Muscle of arm (tissue), 12 donors: ENCODE data around the gene ZBTB3. TPM values are rescaled to one million over a fixed set of nuclear protein-coding genes. Genes with fewer than 3 reads are reported as not detected.
"Not testable (repeated sequence)": the region's sequence is repeated elsewhere in the genome, so short reads cannot be mapped to it uniquely, and the experiment has no call there.

Source experiments
- DNase-seq: peaks from one replicate; pipeline ENCODE4 v3.0.0-alpha.2; 2013
- polyA plus RNA-seq, 12 donors: library from polyadenylated mRNA; unstranded; fragments of 120-200 nt; gene quantifications; one replicate each; pipeline ENCODE4 v1.2.1, GENCODE V29; 2013; ENCODE audit not compliant: insufficient read length in 12 of 12

The ZBTB3 gene
- polyA plus RNA-seq, 12 donors = 3.1 to 5.1 (median 4.2) TPM; not detected in 2

DNA sequence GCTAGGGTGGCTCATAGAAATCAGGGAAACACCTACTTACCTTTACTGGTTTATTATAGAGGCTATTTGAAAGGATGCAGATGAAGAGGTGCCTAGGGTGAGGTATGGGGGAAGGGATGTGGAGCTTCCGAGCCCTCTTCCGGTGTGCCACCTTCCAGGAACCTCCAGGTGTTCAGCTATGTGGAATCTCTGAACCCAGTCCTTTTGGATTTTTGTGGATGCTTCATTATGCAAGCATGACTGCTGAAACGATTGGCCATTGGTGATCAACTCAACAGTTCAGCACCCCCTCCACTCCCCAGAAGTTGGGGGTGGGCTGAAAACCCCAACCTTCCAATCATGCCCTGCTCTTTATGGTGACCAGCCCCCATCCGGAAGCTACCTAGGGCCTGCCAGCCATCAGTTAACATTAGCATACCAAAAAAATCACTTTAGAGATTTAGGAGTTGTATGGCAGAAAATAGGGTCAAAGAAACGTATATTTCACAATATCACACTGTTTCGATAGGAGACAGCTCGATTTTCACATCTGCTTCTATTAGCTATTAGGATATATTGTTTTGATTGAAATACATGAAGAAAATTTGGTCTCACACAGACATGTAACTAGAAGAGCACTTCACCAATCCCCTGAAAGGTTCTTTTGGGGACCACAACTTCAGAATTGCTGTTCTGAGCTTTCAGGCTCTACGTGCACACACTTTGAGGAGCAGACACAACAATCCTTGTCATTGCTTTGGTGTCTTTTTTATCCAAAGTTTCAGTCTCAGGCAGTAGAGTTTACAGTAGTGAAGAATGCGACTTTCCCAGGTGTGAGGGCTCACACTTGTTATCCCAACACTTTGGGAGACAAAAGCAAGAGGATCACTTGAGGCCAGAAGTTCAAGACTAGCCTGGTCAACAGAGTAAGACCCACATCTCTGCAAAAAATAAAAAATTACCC lies 4.2 kb upstream of the ZBTB3 start:
- DNase-seq = no peak

DNA sequence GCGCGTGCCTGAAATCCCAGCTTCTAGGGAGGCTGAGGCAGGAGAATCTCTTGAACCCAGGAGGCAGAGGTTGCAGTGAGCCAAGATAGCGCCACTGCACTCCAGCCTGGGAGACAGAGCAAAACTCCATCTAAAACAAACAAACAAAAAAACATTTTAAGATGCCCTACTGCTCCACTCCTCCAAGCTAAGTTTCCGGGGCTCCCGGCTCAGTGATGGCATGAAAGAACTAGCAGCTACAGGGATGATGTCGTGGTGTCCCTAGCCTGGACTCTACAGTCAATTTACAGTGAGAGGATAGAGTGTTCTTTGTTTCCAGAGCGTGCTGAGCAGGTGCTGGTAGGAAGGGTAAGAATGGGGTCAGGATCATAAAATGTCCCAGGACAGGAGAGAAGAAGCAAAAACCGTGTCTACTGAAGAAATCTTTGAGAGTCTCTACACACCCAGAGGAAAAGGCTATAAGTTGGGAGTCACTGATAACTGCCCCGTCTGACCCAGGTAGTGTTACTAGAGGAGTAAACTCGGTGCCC lies 1.2 kb upstream of the ZBTB3 start:
- DNase-seq = no peak

- DNase-seq = no peak
These were observed 795 bp downstream of the ZBTB3 start for GRCh38 chr11:62752994-62753735.

DNA sequence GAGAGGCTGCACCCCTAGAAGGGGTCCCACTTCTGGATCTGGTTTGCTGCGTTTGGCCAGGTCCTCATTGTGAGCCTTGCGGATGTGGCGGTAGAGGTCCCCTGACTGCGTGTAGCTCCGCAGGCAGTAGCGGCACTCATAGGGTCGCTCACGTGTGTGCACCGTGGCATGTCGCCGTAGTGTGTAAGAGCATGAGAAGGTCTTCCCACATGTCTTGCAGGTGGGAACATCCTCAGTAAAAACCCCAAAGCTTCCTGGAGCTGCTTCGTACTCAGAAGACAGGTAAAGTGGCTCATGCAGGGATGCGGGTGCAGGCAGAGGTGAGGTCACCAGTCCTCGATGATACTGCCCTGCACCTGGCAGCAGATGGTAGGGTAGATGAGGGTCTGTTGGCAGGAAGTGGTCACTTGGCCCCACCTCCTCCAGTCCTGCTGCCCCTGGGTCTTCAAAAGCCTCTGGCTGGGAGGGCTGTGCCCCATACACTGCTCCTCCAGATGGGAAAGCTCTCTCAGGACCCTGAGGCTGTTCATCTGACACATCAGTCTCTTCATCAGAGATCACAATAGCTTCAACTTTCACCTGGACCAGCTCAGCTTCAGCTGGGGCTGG lies 1.7 kb downstream of the ZBTB3 start:
- no peak for DNase-seq

GRCh38 chr11:62749931-62750330 lies 4.0 kb downstream of the ZBTB3 start:
- not testable (repeated sequence) for DNase-seq

DNA sequence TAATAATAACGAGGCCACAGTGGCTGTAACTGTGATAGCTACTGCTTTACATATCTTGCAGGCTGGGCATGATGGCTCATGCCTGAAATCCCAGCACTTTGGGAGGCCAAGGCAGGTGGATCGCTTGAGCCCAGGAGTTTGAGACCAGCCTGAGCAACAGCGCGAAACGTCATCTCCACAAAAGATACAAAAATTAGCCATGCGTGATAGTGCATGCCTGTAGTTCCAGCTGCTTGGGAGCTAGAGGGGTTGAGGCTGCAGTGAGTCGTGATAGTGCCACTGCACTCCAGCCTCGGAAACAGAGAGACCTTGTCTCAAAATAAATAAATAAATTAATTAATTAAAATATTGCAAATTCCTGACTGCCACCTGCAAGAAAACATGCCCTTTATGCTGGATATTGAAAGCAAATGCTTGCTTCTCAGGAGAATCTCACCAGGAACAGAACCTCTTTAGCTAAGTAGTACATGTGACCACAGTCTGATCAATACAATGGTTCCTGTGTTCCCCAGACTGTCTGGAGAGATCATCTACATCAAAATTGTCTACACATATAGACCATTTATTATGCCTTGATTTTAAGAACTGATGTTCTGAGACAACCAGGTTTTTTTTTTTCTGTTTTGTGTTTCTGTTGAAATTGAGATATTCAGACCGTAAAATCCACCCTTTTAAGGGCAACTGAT lies 6.3 kb downstream of the ZBTB3 start:
- no peak for DNase-seq

DNA sequence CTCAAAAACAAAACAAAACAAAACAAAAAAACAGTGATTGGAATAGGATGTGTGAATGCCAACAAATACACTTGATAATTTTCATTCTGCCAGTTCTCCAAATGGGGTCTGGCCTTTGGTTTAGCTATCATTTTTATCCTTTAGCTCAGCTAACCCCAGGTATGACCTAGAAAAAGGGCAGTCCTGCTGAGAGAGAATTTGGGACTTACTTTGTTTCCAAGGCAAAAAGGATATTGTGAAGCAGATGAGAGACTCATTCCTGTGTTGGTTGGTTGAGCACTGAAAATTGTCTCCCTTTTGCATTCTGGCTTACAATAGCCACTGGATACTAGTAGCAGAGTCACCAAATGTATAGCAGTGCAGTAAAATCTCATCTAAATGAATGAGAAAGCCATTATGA lies 16.8 kb downstream of the ZBTB3 start:
- no peak for DNase-seq

- no peak for DNase-seq
These were observed 21.1 kb downstream of the ZBTB3 start for GRCh38 chr11:62732830-62733229.

GRCh38 chr11:62730076-62730475 lies 23.9 kb downstream of the ZBTB3 start:
- DNase-seq = not testable (repeated sequence)

- DNase-seq = peak; percentile 91
These were observed 25.6 kb downstream of the ZBTB3 start, which contains the start of gene TTC9C for GRCh38 chr11:62728171-62728988. Gene TTC9C, plus strand, starts transcription at chr11:62728486. Its CDS starts 363 bp downstream, at chr11:62728849.

GRCh38 chr11:62727872-62728170 lies 26.1 kb downstream of the ZBTB3 start:
- DNase-seq = peak; percentile 97

- DNase-seq = peak; percentile 100
These were observed 26.6 kb downstream of the ZBTB3 start, which contains the start of gene HNRNPUL2 for GRCh38 chr11:62727165-62727871. Gene HNRNPUL2, minus strand, starts transcription at chr11:62727457. Its CDS starts 301 bp downstream, at chr11:62727156.

DNA sequence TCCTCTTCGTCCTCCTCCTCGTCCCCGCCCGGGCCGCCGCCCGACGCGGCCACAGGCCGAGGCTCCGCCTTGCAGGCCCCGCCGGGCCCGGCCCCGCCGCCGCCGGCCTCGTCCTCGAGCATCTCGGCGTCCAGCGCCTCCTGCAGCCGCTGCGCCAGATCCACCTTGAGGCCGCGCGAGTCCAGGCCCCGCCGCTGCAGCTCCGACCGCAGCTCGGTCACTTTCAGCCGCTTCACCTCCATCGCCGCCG lies 27.1 kb downstream of the ZBTB3 start:
- DNase-seq = no peak

DNA sequence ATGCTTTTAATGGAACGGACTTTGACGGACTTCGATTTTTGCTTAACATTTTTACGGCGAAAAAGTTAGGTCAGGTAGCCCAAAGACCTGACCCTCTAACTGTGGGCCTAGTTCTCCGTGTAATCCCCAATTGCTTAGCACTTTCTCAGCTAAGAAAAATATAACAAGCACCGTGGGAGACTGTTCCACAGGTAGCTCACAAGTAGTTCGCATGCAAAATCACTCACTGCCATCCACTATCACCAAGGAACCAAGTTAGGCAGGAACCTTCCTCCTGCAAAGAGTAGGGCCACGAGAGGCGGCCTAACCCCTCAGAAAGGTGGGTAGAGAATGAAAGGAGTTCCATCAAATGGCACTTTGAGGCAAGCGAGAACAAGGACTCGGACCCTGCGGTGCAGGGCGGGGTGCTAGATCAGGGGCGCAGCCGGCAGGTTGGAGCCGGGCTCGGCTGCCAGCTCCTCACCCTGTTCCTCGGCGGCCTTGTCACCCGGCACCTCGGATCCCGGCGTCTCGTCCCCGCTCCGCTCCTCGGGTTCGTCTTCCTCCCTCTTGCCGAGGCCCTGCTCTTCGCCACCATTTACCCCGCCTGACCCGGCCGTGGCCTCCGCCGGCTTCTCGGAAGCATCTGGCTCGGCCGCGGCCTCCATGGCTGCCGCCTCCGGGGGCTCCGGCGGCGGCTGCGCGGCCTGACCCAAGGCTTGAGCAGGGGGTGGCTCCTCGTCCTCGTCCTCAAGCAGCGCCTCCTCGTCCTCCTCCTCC lies 27.6 kb downstream of the ZBTB3 start:
- no peak for DNase-seq

DNA sequence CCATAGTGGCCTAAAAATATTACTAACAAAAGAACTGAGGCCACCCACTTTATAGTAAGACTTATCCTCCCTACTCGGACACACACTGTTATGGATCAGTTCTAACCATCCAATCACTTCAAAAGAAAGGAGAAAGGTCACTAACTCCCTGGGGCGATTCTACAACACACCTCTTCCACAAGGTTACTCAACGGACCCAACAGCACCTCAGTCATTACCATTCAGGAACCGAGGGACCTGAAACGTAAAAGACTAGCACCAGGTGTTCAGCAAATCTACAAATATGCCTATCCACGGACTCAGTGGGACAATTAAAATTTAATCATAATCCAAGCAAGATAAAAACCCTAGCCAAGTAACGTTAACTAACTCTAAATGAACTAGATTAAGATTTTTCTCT lies 28.3 kb downstream of the ZBTB3 start:
- DNase-seq = no peak

GRCh38 chr11:62724171-62724570 lies 29.8 kb downstream of the ZBTB3 start:
- DNase-seq = no peak

DNA sequence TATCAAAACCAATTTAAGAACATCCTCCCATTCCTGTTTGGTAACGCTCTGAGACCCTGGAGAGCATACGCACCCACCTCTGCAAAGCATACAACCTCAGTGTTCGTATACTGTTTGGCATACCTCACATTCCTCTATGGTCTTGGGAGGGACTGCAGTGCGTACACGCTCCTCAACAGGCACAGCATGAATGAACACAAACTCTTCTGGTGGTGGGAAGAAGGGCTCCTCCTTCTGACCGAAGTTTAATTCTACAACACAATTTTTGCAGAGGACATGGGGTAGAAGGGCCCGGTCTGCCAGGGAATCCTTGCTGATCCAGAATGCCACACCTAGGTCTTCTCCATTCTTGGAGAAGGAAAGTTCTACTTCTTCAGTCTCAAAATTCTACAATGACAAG lies 32.0 kb downstream of the ZBTB3 start:
- DNase-seq = no peak

DNA sequence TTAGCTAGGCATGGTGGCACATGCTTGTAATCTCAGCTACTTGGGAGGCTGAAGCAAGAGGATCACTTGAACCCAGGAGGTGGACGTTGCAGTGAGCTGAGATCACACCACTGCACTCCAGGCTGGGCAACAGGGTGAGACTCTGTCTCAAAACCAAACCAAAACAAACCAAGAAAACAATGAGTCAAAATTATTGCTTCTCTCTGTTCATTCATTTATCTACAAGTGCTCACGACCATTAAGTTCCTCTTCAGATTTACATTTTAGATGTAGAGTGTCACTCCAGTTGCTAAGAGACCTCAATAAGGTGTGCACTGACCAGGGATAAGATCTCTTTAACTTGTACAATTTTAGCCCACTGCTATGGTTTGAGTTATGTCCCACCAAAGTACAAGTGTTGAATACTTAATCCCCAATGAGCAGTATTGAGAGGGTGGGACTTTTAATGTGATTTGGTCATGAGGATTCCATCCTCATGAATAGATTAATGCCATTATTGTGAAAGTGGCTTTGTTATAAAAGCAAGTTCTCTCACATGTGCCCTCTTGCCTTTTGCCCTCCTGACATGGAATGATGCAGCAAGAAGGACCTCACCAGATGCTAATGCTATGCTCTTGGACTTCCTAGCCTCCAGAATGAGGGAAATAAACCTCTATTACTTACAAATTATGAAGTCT lies 34.5 kb downstream of the ZBTB3 start:
- no peak for DNase-seq

DNA sequence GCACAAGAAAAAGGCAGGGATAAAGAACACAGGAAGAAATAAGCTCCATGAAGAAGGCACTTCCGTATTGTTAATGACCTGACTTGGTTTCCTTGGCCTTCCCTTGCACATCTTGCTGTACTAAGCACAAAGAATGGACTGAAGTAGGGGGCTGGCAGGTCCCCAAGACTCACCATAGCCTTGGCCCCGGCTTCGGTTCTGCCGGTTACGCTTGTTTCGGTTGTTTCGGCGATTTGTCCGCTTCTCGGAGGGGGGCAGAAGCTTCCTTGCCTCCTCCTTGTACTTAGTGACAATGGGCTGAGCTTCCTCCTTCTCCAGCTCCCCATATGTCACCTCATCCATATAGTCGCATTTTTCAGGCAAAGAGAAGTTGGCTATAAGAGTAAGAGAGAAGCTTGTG lies 37.1 kb downstream of the ZBTB3 start:
- DNase-seq = no peak
